NCI-H1694 treated with DMSO at 0.1 percent for 48 hours (cell line): Measurements from ENCODE around the gene BMPR1B.
"Not testable (repeated sequence)": the region's sequence is repeated elsewhere in the genome, so short reads cannot be mapped to it uniquely, and the experiment has no call there.

Experiments used
- DNase-seq: peaks from one replicate; lab custom pipeline; 2025; lab: John Stamatoyannopoulos, UW

The BMPR1B gene

DNA sequence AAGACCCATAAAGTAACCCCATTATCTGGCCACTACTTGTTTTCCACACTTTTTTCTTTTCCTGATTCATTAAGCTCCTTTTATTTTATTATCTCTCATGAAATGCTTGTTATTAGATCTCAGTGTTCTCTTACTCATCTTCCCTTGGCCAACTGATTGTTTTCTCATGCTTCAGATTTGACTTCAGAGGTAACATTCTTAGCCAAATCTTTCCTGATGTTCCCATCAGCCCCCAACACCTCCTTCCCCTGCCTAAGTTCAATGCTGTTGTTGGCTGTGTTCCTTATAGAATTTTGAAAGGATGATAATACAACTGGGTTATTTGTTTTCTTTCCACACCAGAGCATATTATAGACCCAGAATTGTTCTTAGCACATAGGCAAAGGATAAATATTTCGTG is 75.6 kb downstream of the BMPR1B start:
- DNase-seq = no peak

DNA sequence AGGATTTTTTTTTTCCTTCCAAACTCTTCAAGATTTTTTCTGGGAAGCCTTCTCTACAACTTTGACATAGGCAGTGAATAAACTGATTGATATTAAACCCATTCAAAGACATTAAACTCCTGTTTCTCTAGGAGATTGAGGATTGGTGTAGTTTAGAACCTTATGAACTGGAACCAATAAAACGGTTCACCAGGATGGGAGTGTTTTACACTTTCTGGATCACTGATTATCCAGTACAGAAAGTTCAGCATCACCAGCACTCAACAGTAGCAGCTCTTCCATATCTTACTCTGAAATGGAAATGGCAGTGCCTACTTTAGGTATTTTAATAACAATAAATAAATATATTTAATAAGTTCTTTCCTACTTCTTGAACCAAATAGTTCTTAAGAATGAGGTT is 76.7 kb downstream of the BMPR1B start:
- no peak for DNase-seq

DNA sequence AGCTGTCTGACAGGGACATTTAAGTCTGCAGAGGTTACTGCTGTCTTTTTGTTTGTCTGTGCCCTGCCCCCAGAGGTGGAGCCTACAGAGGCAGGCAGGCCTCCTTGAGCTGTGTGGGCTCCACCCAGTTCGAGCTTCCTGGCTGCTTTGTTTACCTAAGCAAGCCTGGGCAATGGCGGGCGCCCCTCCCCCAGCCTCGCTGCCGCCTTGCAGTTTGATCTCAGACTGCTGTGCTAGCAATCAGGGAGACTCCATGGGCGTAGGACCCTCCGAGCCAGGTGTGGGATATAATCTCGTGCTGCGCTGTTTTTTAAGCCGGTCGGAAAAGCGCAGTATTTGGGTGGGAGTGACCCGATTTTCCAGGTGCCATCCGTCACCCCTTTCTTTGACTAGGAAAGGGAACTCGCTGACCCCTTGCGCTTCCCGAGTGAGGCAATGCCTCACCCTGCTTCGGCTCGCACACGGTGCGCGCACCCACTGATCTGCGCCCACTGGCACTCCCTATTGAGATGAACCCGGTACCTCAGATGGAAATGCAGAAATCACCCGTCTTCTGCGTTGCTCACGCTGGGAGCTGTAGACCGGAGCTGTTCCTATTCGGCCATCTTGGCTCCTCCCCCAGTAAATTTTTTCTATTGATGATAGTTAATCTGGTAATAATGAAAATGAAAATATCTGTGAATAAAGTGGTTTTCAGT is 83.6 kb downstream of the BMPR1B start:
- DNase-seq = not testable (repeated sequence)

DNA sequence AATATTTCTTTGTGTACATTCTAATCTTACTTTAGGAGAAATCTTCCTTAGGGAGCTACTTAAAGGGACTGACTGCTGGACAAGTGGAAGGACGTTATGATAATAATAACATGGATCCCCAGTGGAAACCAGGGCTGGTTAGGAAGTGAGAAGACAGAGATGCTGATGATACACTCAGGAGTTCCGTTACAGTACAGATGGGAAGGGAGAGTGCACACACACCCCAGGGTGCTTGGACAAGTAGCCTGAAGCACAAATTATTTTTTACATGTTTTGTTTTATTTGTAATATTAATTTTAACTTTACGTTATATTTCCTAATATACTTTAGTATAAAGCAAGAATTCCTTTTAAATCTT is 84.1 kb downstream of the BMPR1B start:
- no peak for DNase-seq

DNA sequence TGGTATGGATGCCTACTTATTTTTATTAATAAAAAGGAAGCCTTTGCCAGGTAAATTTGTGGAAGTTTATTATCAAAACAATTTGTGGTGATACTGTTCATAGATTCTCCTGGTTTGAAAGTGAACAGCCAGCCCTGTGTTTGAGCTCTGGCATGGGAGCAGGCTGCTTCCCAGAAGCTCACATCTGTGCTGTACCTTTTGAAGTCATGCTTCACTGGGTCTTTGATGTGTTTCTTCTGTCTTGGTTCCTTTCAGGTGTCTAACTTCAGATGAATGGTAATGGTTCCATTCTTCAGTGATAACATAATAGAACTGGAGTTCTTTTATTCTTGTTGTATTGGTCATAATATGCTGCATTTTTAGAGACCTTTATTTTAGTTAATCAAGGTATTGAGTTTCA is 85.5 kb downstream of the BMPR1B start:
- no peak for DNase-seq

DNA sequence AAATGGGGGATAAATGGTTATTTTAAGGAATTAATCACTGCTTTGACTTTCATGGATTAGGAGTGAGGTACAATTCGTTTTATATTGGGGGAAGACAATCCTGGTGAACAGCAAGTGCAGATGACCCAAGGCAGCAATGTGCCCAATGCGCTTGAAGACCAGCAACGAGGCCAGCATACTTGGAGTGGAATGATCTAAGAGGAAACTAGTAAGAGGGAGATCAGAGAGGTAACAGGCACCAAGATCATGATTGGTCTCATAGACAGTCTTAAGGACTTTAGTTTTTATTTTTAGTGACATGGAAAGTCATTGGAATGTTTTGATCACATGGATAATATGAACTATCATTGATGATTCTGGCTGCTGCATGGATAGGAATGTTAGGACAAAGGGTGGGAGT is 90.6 kb downstream of the BMPR1B start:
- no peak for DNase-seq

DNA sequence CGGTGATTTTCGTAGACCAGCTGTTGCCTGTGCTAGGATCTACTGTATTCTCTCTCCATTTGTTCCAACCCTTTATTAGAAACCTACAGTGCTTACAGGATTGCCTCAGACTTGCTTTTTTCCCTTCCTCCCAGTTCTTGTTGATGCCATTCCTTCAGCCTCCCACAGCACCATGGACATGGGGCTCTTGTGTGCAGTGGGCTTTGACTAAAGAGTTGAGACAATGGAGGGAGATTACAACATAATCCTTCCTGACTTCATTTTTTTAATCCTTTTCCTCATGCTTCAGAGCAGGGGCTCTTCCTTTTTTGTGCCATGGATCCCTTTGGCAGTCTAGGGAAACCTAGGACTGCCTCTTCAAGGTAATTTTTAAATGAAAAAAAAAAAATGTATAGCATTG is 92.1 kb downstream of the BMPR1B start:
- DNase-seq = no peak

DNA sequence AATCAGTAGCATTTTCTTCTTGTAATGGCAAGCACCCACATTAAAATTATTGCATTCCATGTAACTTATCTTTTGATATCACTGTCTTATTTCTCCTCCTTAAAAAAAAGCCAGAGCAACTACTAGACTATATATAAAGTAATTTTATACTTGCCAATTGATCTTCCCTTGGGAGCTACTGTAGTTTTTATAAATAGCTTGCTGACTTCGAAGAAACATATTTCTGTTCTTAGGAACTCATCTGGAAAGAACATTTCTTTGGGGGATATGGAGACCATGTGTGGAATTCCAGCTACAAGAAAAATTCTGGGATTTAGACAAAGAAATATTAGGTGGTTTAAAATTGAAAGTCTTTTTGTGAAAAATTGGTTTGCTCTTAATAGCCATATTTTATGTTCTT is 94.9 kb downstream of the BMPR1B start:
- no peak for DNase-seq

DNA sequence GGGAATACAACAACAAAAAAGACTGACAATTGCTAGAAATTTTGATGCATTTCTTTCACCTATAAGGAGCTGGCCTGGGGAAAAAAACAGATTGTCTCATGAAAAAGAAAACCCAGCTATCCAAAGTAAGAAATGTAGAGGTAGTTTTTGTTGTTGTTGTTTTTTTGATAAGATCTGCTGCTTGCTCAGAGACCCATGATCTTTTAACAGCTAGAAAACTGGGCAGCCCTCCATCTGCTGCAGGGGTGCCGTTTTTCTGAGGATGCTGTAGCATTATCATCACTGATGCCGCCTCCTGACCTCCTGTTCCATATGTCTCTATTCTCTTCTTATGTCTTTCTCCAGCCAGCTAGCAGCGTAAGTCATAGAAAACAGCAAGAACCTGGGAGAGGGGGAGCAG is 98.3 kb downstream of the BMPR1B start:
- no peak for DNase-seq

DNA sequence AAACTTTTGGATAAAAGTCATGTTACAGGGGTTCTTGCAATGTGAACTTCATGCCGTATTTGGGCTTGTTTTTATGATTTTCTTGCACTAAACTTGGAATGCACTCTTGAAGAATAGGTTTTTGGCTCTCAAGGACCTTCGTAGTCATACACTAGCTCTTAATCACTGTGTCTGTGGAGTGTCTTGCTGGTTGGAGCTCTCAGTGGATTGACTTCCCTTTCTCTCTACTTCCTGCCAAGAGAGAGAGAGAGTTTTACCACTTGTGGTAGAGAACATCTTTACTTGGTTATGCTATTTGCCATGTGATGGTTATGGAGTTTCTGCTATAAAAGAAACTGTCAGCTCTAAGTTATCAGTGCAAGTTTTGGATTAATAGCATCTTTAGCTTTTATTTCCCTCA is 112.4 kb downstream of the BMPR1B start:
- DNase-seq = no peak

DNA sequence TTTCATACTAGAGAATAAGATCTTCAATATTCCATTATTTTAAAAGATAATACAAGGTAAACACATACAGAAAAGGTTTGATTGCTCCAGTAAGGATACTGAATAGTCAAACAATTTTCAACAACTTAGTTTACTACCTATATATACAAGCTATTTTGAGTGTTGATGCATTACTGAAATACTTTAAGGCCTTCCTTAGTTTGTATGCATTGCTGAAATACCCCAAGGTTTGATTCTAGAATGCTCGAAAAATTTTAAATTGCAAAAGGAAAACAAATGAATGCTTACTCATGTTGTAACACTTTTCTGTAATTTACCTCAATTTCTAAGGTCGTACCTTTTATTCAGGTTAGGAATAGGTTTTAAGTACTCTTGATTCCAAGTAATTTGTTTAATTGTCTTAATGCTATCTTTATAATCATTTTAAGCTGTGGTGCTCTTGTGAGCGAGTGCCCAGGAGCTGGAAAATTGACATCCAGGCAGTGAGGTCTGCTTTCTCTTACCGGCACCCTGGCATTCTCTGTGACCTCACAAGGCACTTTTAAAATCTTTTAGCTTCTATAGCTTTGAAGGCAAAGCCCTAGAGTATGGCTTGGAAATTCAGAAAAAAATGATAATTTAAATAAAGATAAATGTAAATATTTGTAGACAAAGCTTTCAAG is 114.0 kb downstream of the BMPR1B start:
- no peak for DNase-seq

DNA sequence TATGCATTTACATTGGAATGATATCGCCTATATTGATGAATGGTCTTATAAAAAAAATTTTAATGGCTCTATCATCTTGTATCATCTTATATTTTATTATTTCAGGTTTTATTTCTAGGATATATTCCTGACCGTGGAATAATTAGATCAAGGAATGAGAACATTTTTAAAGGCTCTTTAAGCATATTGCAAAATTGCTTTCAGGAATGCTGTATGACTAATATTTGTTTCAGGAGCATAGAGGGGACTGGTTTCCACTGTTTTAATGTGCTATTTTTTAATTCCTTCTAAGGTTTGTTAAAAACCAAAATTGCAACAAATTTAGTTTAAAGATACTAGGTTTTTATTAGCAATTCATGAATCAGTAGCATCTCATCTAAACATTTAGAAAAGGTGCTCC is 120.2 kb downstream of the BMPR1B start:
- DNase-seq = no peak

DNA sequence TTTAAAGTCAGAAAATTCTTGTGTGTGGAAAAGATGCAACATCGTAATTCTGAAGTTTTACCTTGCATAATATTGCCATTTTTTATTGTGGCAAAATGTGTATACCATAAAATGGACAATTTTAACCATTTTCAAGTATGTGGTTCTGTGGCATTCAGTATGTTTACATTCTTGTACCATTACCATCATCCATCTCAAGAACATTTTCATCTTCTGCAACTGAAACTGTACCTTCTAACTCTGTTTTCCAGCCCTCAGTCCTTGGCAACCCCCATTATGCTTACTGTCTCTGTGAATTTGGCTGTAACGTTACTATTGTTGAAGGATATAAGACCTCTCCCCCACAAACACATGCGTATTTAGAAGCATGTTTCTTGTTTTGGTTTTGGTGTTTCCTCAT is 123.2 kb downstream of the BMPR1B start:
- no peak for DNase-seq

DNA sequence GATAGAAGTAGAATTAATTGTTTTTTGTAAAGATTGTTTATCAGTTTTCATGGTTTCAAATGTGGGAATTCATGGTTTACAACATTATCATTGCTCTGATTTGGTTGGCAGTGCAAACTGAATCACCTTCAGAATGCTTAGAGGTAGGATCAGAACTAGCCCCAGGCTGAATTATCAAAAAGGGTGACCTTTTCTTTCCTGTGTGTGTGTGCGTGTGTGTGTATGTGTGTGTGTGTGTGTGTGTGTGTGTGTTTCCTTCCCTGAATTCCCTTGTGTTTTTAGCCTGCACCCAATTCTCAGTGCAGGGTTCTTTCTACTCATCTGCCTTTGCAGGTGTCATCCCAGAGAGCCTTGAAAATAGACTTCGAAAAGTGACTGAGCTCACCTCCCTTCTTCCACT is 125.0 kb downstream of the BMPR1B start:
- no peak for DNase-seq

DNA sequence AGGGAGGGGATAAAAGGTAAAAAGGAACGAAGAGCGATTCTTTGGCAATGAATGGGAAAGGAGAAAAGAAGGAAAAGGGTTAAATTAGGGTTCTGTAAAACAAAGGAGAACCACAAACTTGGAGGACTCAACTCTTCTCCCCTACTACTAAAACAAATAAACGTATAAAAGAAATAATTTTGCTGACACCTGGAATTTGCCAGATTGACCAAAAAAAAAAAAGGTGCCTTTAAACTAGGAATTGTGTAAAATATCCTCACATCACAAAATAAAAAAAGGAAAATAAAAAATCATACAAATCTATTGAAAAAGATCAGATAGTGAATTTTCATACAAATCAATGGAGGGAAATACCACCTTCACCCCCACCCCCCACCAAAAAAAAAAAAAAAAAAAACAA is 129.3 kb downstream of the BMPR1B start:
- DNase-seq = no peak

DNA sequence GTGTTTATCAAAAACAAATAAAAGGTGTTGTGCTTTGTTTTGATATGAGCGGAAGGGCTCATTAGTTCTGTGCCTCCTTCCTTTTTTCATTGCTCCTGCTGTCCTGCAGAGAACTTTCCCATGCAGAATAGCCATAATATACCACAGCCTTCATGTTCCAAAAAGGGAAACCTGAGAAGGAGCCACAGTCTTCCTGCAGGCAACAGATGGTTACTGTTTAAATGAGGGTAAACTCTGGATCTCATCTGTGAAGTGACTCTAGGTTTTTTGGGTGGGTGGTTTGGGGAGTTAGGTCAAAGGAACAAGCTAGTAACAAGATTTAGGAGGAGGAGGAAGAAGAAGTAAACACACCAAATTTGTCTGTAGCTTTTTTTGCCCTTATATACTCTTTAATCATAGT is 131.8 kb downstream of the BMPR1B start:
- DNase-seq = no peak

DNA sequence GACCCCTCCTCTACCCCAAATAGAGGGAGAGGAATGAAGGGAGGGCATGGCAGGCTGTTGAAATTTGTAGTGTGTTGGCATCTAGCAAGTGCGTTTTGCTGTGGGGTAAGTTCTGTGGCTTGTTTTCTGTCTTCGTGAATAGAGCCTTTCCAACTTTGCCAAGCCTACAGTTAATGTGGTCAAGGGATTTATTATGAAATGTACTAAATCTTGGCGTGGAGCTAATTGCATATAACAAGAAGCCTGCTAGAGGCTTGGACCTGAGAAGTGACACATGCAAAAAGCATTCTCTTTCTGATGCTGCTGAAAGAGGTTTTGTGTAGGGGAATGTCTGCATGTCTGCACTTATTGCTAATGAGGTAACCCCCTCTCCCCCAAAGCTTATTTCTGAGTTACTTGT is 132.2 kb downstream of the BMPR1B start:
- DNase-seq = no peak

DNA sequence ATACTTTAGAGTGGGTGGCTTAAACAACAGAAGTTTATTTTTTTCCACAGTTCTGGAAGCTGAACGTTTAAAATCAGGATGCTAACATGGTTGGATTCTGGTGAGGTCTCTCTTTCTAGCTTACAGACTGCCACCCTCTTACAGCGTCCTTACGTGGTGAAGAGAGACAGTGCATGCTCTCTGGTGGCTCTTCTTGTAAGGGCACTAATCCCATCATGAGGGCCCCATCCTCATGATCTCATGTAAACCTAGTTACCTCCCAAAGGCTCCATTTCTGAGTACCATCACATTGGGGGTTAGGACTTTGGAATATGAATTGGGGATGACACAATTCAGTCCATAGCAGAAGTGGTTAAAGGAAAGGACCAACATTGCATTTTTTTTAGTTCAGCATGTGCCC is 132.8 kb downstream of the BMPR1B start:
- no peak for DNase-seq

DNA sequence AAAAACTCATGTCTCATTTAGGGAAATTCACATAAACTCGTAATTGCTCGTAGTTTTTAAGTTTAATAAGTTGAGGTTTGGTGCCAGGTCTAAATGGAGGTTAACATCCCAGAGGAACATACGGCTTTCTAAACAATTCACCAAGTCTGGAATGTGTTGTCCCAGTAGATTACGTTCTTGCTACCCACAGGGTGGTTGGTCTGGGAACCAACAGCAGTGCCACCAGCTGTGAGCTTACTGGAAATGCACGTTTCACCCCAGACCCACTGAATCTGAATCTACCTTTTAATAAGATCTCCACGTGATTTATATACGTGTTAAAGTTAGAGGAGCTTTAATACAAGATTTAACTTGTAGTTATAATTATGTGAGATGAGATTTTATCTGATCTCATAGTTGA is 134.3 kb downstream of the BMPR1B start:
- DNase-seq = no peak

DNA sequence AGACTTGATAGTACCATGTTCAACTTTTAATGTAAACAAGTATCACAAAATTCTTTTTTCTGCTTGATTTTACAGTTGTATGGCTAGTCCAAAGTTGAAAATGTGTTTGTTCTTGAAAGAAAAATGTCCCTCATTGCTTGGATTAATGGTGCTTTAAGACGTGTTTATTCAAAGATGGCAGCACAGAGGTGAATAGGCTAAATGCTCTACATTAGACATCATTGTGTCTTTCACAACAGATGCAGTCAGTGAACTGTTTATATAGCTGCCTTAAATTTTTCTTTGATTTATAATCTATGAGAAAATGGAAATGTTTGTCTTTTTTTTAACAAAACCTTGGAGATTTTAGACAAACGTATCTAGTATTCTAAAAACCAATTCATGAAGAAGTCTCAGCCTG is 137.3 kb downstream of the BMPR1B start:
- no peak for DNase-seq

DNA sequence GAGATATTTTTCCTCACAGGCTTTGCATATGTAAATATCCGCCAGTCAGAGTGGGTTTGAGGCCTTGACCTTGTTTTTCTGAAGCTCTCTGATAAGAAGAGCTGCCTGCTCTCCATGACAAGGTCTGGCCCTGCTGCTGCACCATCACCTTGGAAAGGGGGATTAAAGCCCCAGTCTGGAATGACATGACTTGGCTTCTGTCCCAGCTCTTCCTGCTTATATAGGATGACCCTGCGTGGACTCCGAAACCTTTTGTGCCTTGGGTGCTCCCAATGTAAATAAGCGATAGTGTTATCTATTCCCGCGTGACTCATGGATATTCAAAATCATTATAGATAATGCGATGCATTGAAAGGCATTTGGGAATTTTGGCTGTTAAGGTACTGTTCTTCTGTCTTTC is 139.3 kb downstream of the BMPR1B start:
- DNase-seq = no peak

DNA sequence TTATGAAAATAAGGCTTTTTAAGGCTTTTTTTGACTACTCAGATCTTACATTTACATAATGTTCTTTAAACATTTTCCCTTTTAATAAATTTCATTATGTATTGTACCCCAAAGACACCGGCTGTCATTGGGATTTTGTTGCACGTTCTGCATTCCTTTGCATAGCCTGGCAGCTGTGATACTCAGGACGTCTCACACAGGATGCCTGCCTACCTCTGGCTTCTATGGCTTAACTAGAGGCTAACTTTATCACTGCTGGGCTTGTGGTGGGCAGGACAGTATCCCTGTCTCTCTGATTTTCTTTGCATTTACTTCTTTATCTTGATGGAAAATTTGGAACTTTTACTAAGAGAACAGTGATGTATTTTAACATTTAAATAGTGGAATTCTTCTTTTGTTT is 147.8 kb downstream of the BMPR1B start:
- no peak for DNase-seq

DNA sequence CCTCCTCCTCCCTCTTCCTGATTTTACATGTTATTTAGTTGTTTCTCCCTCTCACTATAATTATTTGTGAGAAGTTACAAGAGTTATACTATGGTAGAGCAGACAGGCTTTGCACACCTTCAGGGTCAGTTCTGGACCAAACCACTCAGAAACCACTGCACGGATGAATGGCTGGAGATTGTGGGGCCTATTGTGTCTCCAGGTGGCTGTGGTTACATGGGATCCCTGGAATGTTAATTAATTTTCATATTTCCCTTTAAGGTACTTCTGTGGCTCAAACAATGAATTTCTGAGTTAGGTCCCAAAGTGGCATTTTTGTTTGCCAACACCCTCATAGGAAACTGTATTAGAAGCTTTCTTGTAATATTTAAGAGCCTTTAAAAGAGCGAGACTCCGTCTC is 151.9 kb downstream of the BMPR1B start:
- DNase-seq = no peak

DNA sequence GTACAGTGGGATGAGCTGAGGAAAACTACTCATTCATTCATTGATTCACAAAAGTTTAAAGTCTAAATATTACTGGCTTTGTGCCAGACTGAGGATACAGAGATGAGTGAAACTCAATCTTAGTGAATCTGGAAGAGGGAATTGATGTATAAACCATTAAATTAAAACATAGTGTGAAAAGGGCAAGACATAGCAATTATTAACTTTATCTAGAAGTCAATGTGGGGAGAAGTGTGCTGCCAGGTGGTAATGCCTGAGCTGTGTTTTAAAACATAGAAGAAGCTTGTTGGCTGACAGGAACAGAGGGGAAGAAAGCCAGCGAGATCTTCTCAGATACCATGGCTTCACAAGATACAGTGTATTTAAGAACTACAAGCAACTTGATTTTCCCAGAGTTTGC is 153.4 kb downstream of the BMPR1B start:
- DNase-seq = no peak
